ACC112 (cell line): ENCODE measurements around the gene PTPRM.

Experiments used
- H2AFZ ChIP-seq: fragments of 200-600 bp; sonication (generic); one replicate; pipeline ENCODE4 v1.6.0; 2017; ENCODE audit warnings: antibody characterized with exemption, low read length; ENCODE audit not compliant: unreplicated experiment
- H3K27ac ChIP-seq: fragments of 200-600 bp; sonication (generic); 2 replicates; pipeline ENCODE4 v1.5.1; 2014; ENCODE audit warnings: low read depth, mild to moderate bottlenecking, antibody characterized with exemption, low read length, moderate library complexity
- H3K27me3 ChIP-seq: fragments of 200-600 bp; sonication (generic); 2 replicates; pipeline ENCODE4 v1.6.1; 2014; ENCODE audit warnings: mild to moderate bottlenecking, antibody characterized with exemption, low read length, moderate library complexity, mixed read lengths; ENCODE audit not compliant: insufficient read depth
- H3K36me3 ChIP-seq: fragments of 200-600 bp; sonication (generic); 2 replicates; pipeline ENCODE4 v1.6.1; 2016; ENCODE audit warnings: mild to moderate bottlenecking, antibody characterized with exemption, low read length, moderate library complexity, mixed read lengths; ENCODE audit not compliant: insufficient read depth
- H3K4me1 ChIP-seq: fragments of 200-600 bp; sonication (generic); one replicate; pipeline ENCODE4 v1.6.1; 2016; ENCODE audit warnings: low read length, mixed read lengths; ENCODE audit not compliant: insufficient read depth, unreplicated experiment, control insufficient read depth
- H3K4me3 ChIP-seq: fragments of 200-600 bp; sonication (generic); 2 replicates; pipeline ENCODE4 v1.5.1; 2014; ENCODE audit warnings: mild to moderate bottlenecking, low read depth, low read length
- H3K79me2 ChIP-seq: fragments of 200-600 bp; sonication (generic); one replicate; pipeline ENCODE4 v1.6.0; 2016; ENCODE audit warnings: low read length; ENCODE audit not compliant: control insufficient read depth, unreplicated experiment, insufficient read depth

PTPRM gene

GRCh38 chr18:8169722-8170121, 602.6 kb downstream of the PTPRM start:
- Histone ChIP-seq H3K27ac (no peak overlapping the region), H2AFZ (no peak overlapping the region), H3K36me3 (no peaks in the 10 kb centered on the region), H3K27me3 (no peaks in the 10 kb centered on the region), H3K4me1 (no peaks in the 10 kb centered on the region), H3K4me3 (no peak overlapping the region), H3K79me2 (no peaks in the 10 kb centered on the region)

GRCh38 chr18:8174771-8175170, 607.7 kb downstream of the PTPRM start:
- Histone ChIP-seq H3K27ac (no peak overlapping the region), H3K4me3 (no peak overlapping the region), H3K4me1 (peaks cover 17% of the 10 kb centered on the region), H3K79me2 (no peaks in the 10 kb centered on the region), H3K36me3 (peaks cover 3% of the 10 kb centered on the region; the same call in 1 of the 2 replicates), H2AFZ (no peak overlapping the region), H3K27me3 (no peaks in the 10 kb centered on the region)

- H3K4me1 ChIP-seq: peaks cover 17% of the 10 kb centered on the region
- no peak overlapping the region for H2AFZ ChIP-seq
- H3K27ac ChIP-seq: no peak overlapping the region
- no peaks in the 10 kb centered on the region for H3K27me3 ChIP-seq
- no peaks in the 10 kb centered on the region for H3K79me2 ChIP-seq
- peaks cover 3% of the 10 kb centered on the region; the same call in 1 of the 2 replicates for H3K36me3 ChIP-seq
- no peak overlapping the region for H3K4me3 ChIP-seq
Observed at GRCh38 chr18:8175501-8176061, 608.5 kb downstream of the PTPRM start.

- Histone ChIP-seq H3K4me1 (peaks cover 17% of the 10 kb centered on the region), H3K4me3 (no peak overlapping the region), H3K27me3 (no peaks in the 10 kb centered on the region), H3K36me3 (peaks cover 3% of the 10 kb centered on the region; the same call in 1 of the 2 replicates), H2AFZ (no peak overlapping the region), H3K27ac (no peak overlapping the region), H3K79me2 (no peaks in the 10 kb centered on the region)
Observed at GRCh38 chr18:8176109-8176508, 609.0 kb downstream of the PTPRM start.

- no peak overlapping the region for H3K4me3 ChIP-seq
- no peak overlapping the region for H2AFZ ChIP-seq
- H3K4me1 ChIP-seq: peaks cover 17% of the 10 kb centered on the region
- no peaks in the 10 kb centered on the region for H3K27me3 ChIP-seq
- H3K79me2 ChIP-seq: no peaks in the 10 kb centered on the region
- H3K27ac ChIP-seq: no peak overlapping the region
- H3K36me3 ChIP-seq: peaks cover 3% of the 10 kb centered on the region; the same call in 1 of the 2 replicates
Observed at GRCh38 chr18:8176554-8176953, 609.4 kb downstream of the PTPRM start.

- Histone ChIP-seq H3K27me3 (no peaks in the 10 kb centered on the region), H3K79me2 (no peaks in the 10 kb centered on the region), H3K4me3 (no peak overlapping the region), H2AFZ (no peak overlapping the region), H3K27ac (no peak overlapping the region), H3K4me1 (peaks cover 17% of the 10 kb centered on the region), H3K36me3 (peaks cover 3% of the 10 kb centered on the region; the same call in 1 of the 2 replicates)
Observed at GRCh38 chr18:8177330-8178016, 610.4 kb downstream of the PTPRM start.

GRCh38 chr18:8186413-8186812, 619.3 kb downstream of the PTPRM start:
- Histone ChIP-seq H3K4me1 (no peaks in the 10 kb centered on the region), H3K27ac (no peak overlapping the region), H3K79me2 (no peaks in the 10 kb centered on the region)

GRCh38 chr18:8188184-8188583, 621.1 kb downstream of the PTPRM start:
- H3K36me3 ChIP-seq: no peaks in the 10 kb centered on the region
- no peaks in the 10 kb centered on the region for H3K27me3 ChIP-seq
- H3K4me3 ChIP-seq: no peak overlapping the region
- H3K4me1 ChIP-seq: no peaks in the 10 kb centered on the region
- H3K79me2 ChIP-seq: no peaks in the 10 kb centered on the region
- H2AFZ ChIP-seq: no peak overlapping the region
- H3K27ac ChIP-seq: no peak overlapping the region

More at GRCh38 chr18:8186413-8186812, 619.3 kb downstream of the PTPRM start:
- no peak overlapping the region for H2AFZ ChIP-seq
- H3K4me3 ChIP-seq: no peak overlapping the region
- H3K27me3 ChIP-seq: no peaks in the 10 kb centered on the region
- H3K36me3 ChIP-seq: no peaks in the 10 kb centered on the region

GRCh38 chr18:8190980-8191379, 623.9 kb downstream of the PTPRM start:
- Histone ChIP-seq H3K36me3 (no peaks in the 10 kb centered on the region), H2AFZ (no peak overlapping the region), H3K4me3 (no peak overlapping the region), H3K79me2 (no peaks in the 10 kb centered on the region), H3K27me3 (no peaks in the 10 kb centered on the region), H3K4me1 (no peaks in the 10 kb centered on the region), H3K27ac (no peak overlapping the region)

- Histone ChIP-seq H2AFZ (no peak overlapping the region), H3K4me1 (no peaks in the 10 kb centered on the region), H3K79me2 (no peaks in the 10 kb centered on the region), H3K4me3 (no peak overlapping the region), H3K27me3 (no peaks in the 10 kb centered on the region), H3K36me3 (no peaks in the 10 kb centered on the region), H3K27ac (no peak overlapping the region)
Observed at GRCh38 chr18:8194431-8194830, 627.3 kb downstream of the PTPRM start.

GRCh38 chr18:8196238-8196637, 629.1 kb downstream of the PTPRM start:
- no peaks in the 10 kb centered on the region for H3K4me1 ChIP-seq
- H3K27ac ChIP-seq: no peak overlapping the region
- no peaks in the 10 kb centered on the region for H3K27me3 ChIP-seq
- no peaks in the 10 kb centered on the region; the same call in 1 of the 2 replicates for H3K36me3 ChIP-seq
- no peaks in the 10 kb centered on the region for H3K79me2 ChIP-seq
- H2AFZ ChIP-seq: no peak overlapping the region
- H3K4me3 ChIP-seq: no peak overlapping the region
